HEK293 (cell line): ENCODE data around the gene ANTXR1.

Source experiments
- CTCF ChIA-PET: fragments of 350-600 bp; formaldehyde crosslinking; extraction: SDS; loops from one replicate; lab custom pipeline; 2021; ENCODE audit warnings: antibody characterized with exemption; lab: Yijun Ruan, JAX
- POLR2A ChIA-PET: fragments of 300-600 bp; formaldehyde crosslinking; extraction: SDS; loops from one replicate; lab custom pipeline; 2020; ENCODE audit warnings: antibody characterized with exemption, inconsistent platforms; lab: Yijun Ruan, JAX
- H3K27ac ChIP-seq: fragments of 200-500 bp; sonication (Bioruptor generic); 2 replicates; pipeline ENCODE4 v1.5.1; 2014; ENCODE audit warnings: low read depth, low read length, control low read depth, inconsistent platforms; ENCODE audit errors: extremely low read depth
- H3K36me3 ChIP-seq, 2 experiments: fragments of 200-500 bp in 1 of 2; sonication (Bioruptor generic) in 1 of 2; 1 replicate in 1 of 2; 2 replicates in 1 of 2; pipeline ENCODE4 v1.5.1; 2014 to 2017; ENCODE audit warnings: inconsistent platforms in 2 of 2, low read length in 2 of 2; ENCODE audit not compliant: control insufficient read depth in 2 of 2, insufficient read depth in 1 of 2
- H3K4me1 ChIP-seq: fragments of 200-500 bp; sonication (Bioruptor generic); 2 replicates; pipeline ENCODE4 v1.5.1; 2014; ENCODE audit warnings: mild to moderate bottlenecking, low read length, inconsistent platforms; ENCODE audit not compliant: control insufficient read depth, insufficient read depth
- H3K4me3 ChIP-seq: 2 replicates; pipeline ENCODE4 v1.5.1; 2011; ENCODE audit warnings: low read depth, mild to moderate bottlenecking, control low read depth, low read length, moderate library complexity
- H3K9me3 ChIP-seq: fragments of 200-500 bp; sonication (Bioruptor generic); 2 replicates; pipeline ENCODE4 v1.5.1; 2014; ENCODE audit warnings: low read depth, low read length, inconsistent platforms; ENCODE audit not compliant: control insufficient read depth, insufficient read depth
- ZBTB7A ChIP-seq: fragments of 450-650 bp; formaldehyde crosslinking; IDR thresholded peaks from 2 replicates; pipeline ENCODE4 v1.5.1; 2016; ENCODE audit warnings: low read depth, missing biosample characterization, missing genetic modification characterization
- ZFP3 ChIP-seq: fragments of 450-650 bp; formaldehyde crosslinking; IDR thresholded peaks from 2 replicates; pipeline ENCODE4 v1.5.1; 2016; ENCODE audit warnings: low read depth, missing biosample characterization, missing genetic modification characterization
- ZFP41 ChIP-seq: fragments of 450-650 bp; formaldehyde crosslinking; IDR thresholded peaks from 2 replicates; pipeline ENCODE4 v1.5.1; 2016; ENCODE audit warnings: missing biosample characterization, missing genetic modification characterization, borderline replicate concordance
- ZNF174 ChIP-seq: fragments of 450-650 bp; formaldehyde crosslinking; IDR thresholded peaks from 2 replicates; pipeline ENCODE4 v1.5.0; 2017; ENCODE audit warnings: missing biosample characterization, mild to moderate bottlenecking, missing genetic modification characterization
- ZNF184 ChIP-seq: fragments of 450-650 bp; IDR thresholded peaks from 2 replicates; pipeline ENCODE4 v1.5.1; 2018; ENCODE audit warnings: missing biosample characterization, mild to moderate bottlenecking, missing genetic modification characterization
- ZNF324 ChIP-seq: fragments of 450-650 bp; formaldehyde crosslinking; IDR thresholded peaks from 2 replicates; pipeline ENCODE4 v1.5.1; 2016; ENCODE audit warnings: missing biosample characterization, missing genetic modification characterization
- ZNF335 ChIP-seq: fragments of 450-650 bp; formaldehyde crosslinking; conservative IDR thresholded peaks from 2 replicates; pipeline ENCODE4 v1.5.1; 2016; ENCODE audit warnings: missing biosample characterization, missing genetic modification characterization
- ZNF514 ChIP-seq: fragments of 450-650 bp; formaldehyde crosslinking; IDR thresholded peaks from 2 replicates; pipeline ENCODE4 v1.5.1; 2016; ENCODE audit warnings: missing biosample characterization, missing genetic modification characterization
- ZNF549 ChIP-seq: fragments of 450-650 bp; IDR thresholded peaks from 2 replicates; pipeline ENCODE4 v1.5.1; 2018; ENCODE audit warnings: missing biosample characterization, missing genetic modification characterization, mild to moderate bottlenecking, inconsistent platforms, moderate library complexity
- ZNF658 ChIP-seq: fragments of 450-650 bp; formaldehyde crosslinking; IDR thresholded peaks from 2 replicates; pipeline ENCODE4; 2016; ENCODE audit warnings: missing biosample characterization, missing genetic modification characterization
- ZNF830 ChIP-seq: fragments of 450-650 bp; IDR thresholded peaks from 2 replicates; pipeline ENCODE4 v1.5.0; 2018; ENCODE audit warnings: missing biosample characterization, missing genetic modification characterization, low read depth, mild to moderate bottlenecking, moderate library complexity
- TF ChIP-seq, protein P1 (sequence below): fragments of 450-650 bp; IDR thresholded peaks from 2 replicates; pipeline ENCODE4 v1.5.1; 2018; ENCODE audit warnings: missing biosample characterization, missing genetic modification characterization
- TF ChIP-seq, protein P2 (sequence below): fragments of 450-650 bp; formaldehyde crosslinking; IDR thresholded peaks from 2 replicates; pipeline ENCODE4 v1.5.1; 2016; ENCODE audit warnings: missing biosample characterization, missing genetic modification characterization
- TF ChIP-seq, protein P3 (sequence below): fragments of 450-650 bp; formaldehyde crosslinking; IDR thresholded peaks from 2 replicates; pipeline ENCODE4 v1.5.1; 2017; ENCODE audit warnings: missing biosample characterization, missing genetic modification characterization
- TF ChIP-seq, protein P4 (sequence below): fragments of 450-650 bp; formaldehyde crosslinking; IDR thresholded peaks from 2 replicates; pipeline ENCODE4 v1.5.1; 2017; ENCODE audit warnings: missing biosample characterization, missing genetic modification characterization
- TF ChIP-seq, protein P5 (sequence below): fragments of 450-650 bp; formaldehyde crosslinking; IDR thresholded peaks from 2 replicates; pipeline ENCODE4 v1.5.1; 2017; ENCODE audit warnings: missing biosample characterization, missing genetic modification characterization
- TF ChIP-seq, protein P6 (sequence below): fragments of 450-650 bp; formaldehyde crosslinking; IDR thresholded peaks from 2 replicates; pipeline ENCODE4 v1.5.1; 2016; ENCODE audit warnings: missing biosample characterization, missing genetic modification characterization
- TF ChIP-seq, protein P7 (sequence below): fragments of 450-650 bp; formaldehyde crosslinking; IDR thresholded peaks from 2 replicates; pipeline ENCODE4 v1.5.1; 2016; ENCODE audit warnings: missing biosample characterization, missing genetic modification characterization

ANTXR1 gene

DNA sequence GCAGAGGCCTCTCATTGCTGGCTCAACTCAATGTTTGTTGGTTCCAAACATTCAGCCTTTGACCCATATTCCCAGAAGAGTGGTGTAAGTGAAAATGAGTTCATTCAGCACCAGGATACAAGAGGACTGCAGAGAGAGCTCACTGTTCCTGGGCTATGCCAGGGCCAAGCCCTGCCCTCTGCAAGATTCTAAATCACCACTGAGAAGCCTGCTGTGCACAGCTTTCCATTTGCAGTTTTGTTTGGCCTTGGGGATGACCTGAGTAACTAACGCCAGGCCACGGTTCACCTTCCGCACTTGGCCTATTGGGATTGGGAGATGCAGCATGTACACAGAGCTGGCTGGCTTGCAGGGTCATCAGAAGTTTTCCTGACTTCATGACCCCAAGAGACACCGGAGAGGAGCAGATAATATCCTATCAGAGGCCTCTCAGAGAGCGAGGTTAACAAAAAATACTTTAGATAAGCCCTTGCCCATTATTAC, 25.9 kb upstream of the ANTXR1 start:
- no peak overlapping the region for H3K4me3 ChIP-seq
- TF ChIP-seq ZNF658 (no peak), ZBTB7A (no peak), ZFP41 (no peak), ZFP3 (tag by site-specific recombination) (no peak), ZNF549 (no peak), ZNF335 (tag by site-specific recombination) (no peak), ZNF324 (tag by site-specific recombination) (no peak), ZNF830 (tag by site-specific recombination) (no peak), ZNF514 (tag by site-specific recombination) (no peak)
- TF ChIP-seq, protein P1, sequence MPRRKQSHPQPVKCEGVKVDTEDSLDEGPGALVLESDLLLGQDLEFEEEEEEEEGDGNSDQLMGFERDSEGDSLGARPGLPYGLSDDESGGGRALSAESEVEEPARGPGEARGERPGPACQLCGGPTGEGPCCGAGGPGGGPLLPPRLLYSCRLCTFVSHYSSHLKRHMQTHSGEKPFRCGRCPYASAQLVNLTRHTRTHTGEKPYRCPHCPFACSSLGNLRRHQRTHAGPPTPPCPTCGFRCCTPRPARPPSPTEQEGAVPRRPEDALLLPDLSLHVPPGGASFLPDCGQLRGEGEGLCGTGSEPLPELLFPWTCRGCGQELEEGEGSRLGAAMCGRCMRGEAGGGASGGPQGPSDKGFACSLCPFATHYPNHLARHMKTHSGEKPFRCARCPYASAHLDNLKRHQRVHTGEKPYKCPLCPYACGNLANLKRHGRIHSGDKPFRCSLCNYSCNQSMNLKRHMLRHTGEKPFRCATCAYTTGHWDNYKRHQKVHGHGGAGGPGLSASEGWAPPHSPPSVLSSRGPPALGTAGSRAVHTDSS (tag by site-specific recombination) = no peak
- TF ChIP-seq, protein P2, sequence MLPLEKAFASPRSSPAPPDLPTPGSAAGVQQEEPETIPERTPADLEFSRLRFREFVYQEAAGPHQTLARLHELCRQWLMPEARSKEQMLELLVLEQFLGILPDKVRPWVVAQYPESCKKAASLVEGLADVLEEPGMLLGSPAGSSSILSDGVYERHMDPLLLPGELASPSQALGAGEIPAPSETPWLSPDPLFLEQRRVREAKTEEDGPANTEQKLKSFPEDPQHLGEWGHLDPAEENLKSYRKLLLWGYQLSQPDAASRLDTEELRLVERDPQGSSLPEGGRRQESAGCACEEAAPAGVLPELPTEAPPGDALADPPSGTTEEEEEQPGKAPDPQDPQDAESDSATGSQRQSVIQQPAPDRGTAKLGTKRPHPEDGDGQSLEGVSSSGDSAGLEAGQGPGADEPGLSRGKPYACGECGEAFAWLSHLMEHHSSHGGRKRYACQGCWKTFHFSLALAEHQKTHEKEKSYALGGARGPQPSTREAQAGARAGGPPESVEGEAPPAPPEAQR = no peak
- TF ChIP-seq, protein P3, sequence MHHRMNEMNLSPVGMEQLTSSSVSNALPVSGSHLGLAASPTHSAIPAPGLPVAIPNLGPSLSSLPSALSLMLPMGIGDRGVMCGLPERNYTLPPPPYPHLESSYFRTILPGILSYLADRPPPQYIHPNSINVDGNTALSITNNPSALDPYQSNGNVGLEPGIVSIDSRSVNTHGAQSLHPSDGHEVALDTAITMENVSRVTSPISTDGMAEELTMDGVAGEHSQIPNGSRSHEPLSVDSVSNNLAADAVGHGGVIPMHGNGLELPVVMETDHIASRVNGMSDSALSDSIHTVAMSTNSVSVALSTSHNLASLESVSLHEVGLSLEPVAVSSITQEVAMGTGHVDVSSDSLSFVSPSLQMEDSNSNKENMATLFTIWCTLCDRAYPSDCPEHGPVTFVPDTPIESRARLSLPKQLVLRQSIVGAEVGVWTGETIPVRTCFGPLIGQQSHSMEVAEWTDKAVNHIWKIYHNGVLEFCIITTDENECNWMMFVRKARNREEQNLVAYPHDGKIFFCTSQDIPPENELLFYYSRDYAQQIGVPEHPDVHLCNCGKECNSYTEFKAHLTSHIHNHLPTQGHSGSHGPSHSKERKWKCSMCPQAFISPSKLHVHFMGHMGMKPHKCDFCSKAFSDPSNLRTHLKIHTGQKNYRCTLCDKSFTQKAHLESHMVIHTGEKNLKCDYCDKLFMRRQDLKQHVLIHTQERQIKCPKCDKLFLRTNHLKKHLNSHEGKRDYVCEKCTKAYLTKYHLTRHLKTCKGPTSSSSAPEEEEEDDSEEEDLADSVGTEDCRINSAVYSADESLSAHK = no peak
- TF ChIP-seq, protein P4, sequence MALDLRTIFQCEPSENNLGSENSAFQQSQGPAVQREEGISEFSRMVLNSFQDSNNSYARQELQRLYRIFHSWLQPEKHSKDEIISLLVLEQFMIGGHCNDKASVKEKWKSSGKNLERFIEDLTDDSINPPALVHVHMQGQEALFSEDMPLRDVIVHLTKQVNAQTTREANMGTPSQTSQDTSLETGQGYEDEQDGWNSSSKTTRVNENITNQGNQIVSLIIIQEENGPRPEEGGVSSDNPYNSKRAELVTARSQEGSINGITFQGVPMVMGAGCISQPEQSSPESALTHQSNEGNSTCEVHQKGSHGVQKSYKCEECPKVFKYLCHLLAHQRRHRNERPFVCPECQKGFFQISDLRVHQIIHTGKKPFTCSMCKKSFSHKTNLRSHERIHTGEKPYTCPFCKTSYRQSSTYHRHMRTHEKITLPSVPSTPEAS (tag by site-specific recombination) = no peak
- H3K36me3 ChIP-seq = no peaks in the 10 kb centered on the region
- H3K4me1 ChIP-seq = no peaks in the 10 kb centered on the region
- CTCF ChIA-PET = no interaction called here
- H3K27ac ChIP-seq = no peak overlapping the region
- POLR2A ChIA-PET = no interaction called here
- H3K9me3 ChIP-seq = no peaks in the 10 kb centered on the region

DNA sequence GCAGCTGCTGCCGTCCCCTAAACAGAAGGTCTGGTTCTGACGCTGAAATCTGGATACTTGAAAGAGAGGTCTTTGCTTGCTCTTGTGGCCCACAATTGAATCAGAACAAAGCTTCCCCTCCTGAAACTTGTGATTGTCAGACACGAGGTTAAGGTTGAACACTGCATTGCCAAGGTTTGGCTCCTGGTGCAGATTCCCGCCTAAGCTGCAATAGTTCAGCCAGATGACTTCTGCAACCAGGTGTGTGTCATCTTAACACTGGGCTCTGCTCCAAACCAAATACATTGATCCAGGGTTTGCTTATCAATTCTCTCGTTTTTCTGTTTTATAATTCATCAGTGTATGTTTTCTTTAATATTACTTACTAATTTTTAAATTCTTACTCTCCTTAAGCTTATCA, 23.9 kb upstream of the ANTXR1 start:
- TF ChIP-seq, protein P5, sequence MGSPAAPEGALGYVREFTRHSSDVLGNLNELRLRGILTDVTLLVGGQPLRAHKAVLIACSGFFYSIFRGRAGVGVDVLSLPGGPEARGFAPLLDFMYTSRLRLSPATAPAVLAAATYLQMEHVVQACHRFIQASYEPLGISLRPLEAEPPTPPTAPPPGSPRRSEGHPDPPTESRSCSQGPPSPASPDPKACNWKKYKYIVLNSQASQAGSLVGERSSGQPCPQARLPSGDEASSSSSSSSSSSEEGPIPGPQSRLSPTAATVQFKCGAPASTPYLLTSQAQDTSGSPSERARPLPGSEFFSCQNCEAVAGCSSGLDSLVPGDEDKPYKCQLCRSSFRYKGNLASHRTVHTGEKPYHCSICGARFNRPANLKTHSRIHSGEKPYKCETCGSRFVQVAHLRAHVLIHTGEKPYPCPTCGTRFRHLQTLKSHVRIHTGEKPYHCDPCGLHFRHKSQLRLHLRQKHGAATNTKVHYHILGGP = no peak
- no peak for TF ChIP-seq ZNF174 (tag by site-specific recombination)
- TF ChIP-seq, protein P6, sequence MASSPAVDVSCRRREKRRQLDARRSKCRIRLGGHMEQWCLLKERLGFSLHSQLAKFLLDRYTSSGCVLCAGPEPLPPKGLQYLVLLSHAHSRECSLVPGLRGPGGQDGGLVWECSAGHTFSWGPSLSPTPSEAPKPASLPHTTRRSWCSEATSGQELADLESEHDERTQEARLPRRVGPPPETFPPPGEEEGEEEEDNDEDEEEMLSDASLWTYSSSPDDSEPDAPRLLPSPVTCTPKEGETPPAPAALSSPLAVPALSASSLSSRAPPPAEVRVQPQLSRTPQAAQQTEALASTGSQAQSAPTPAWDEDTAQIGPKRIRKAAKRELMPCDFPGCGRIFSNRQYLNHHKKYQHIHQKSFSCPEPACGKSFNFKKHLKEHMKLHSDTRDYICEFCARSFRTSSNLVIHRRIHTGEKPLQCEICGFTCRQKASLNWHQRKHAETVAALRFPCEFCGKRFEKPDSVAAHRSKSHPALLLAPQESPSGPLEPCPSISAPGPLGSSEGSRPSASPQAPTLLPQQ (tag by site-specific recombination) = no peak
- no peak for TF ChIP-seq ZNF184 (tag by site-specific recombination)
- TF ChIP-seq, protein P7, sequence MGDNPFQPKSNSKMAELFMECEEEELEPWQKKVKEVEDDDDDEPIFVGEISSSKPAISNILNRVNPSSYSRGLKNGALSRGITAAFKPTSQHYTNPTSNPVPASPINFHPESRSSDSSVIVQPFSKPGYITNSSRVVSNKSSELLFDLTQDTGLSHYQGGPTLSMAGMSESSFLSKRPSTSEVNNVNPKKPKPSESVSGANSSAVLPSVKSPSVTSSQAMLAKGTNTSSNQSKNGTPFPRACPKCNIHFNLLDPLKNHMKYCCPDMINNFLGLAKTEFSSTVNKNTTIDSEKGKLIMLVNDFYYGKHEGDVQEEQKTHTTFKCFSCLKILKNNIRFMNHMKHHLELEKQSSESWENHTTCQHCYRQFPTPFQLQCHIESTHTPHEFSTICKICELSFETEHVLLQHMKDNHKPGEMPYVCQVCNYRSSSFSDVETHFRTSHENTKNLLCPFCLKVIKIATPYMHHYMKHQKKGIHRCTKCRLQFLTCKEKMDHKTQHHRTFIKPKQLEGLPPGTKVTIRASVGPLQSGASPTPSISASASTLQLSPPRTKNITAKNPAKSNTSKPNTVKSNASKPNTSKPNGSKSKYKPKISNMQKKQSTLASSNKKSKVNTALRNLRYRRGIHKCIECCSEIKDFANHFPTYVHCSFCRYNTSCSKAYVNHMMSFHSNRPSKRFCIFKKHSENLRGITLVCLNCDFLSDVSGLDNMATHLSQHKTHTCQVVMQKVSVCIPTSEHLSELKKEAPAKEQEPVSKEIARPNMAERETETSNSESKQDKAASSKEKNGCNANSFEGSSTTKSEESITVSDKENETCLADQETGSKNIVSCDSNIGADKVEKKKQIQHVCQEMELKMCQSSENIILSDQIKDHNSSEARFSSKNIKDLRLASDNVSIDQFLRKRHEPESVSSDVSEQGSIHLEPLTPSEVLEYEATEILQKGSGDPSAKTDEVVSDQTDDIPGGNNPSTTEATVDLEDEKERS (tag by site-specific recombination) = no peak
- TF ChIP-seq, protein P3 = no peak
- ChIA-PET CTCF (interaction anchor here (0.6 to 1.1 kb wide), 3 partner anchors 23 to 550 kb away, joined by 3 read pairs; no protein-coding TSS in a partner anchor), POLR2A (no interaction called here)
- Histone ChIP-seq H3K27ac (no peak overlapping the region), H3K4me3 (no peak overlapping the region), H3K4me1 (no peaks in the 10 kb centered on the region), H3K36me3 (no peaks in the 10 kb centered on the region), H3K9me3 (no peaks in the 10 kb centered on the region)
